8988T (cell line): ENCODE data around the gene PLA2G6.
"Not testable (repeated sequence)": the region's sequence is repeated elsewhere in the genome, so short reads cannot be mapped to it uniquely, and the experiment has no call there.

Source experiments
- DNase-seq: peaks from one replicate; pipeline ENCODE4 v3.0.0; 2011

Gene PLA2G6

GRCh38 chr22:38126928-38127668, 54.5 kb downstream of the PLA2G6 start:
- no peak for DNase-seq

DNA sequence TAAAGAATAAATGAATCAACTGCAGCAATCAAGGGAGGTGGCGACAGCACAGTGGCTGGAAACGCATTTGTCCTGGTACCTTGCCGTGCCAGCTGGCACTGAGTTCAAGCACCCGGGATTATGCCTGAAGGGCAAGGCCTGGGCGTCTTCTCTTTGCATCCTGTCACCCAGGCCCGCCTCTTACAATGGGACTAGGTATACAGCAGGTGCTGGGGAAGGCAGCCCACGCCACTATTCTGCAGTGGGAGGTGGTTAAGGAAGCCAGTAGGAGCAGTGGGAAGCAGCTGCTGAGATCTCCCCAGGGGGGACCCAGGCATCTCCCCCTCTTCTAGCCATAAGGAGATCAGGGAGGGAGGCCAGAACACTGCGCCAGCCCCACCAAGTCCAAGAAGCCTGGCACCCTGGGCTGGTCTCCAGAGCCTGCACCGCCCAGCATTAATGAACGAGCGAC, 55.9 kb downstream of the PLA2G6 start:
- no peak for DNase-seq

DNA sequence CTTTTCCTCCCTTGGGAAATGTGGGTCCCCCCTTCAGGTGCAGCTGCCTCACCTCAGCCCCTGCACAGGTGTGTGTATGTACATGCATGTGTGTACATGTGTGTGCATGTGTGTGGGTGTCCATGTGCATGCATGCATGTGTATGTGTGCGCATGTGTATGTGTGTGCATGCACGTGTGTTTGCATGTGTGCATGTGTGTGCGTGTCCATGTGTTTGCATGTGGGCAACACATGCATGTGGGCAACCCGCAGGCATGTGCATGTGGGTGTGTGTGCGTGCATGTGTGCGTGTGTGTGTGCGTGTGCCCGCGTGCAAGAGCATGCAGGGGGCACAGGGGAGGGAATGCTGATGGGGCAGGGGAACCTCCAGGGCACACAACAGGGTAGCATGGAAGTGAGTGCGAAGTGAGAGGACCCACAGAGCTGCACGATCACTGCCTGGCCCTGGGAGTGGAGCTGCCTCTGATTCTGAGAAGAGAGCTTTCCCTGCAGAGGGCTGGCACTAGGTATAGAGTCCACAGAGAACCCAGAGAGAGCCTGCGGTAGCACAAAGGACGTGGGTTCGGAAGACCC, 56.5 kb downstream of the PLA2G6 start:
- DNase-seq = no peak

DNA sequence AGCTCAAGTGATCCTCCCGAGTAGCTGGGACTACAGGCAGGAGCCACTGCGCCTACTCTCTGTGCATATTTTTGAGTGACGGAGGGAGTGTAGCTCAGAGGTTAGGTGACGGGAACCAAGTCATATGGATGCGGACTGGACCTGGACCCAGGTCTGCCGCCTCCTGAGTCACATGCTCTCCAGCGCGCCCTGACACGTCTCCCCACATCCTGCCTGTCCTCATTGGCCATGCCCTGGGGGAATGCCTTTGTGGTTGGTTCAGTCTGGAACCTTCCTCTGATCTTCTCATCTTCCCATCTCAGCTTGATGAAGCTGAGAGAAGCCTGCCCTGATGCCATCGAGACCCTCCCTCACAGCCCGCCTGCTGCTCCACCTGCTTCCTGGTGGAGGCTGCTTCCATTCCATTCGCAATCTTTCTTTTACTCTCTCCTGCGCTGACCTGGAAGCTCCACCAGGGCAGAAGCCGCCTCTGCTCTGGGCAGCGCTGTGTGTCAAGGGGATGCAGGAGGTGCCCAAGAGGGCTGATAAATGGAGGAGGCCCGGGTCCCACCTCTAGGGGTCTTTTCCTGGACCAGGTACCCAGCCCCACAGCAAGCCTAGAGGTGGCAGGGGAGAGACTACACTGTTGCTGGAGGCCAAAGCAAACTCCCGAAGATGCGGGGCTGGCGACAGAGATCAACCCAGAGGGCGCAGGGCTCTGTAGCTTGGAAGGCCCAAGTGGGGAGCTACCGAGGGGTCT, 57.2 kb downstream of the PLA2G6 start:
- no peak for DNase-seq

GRCh38 chr22:38122616-38123015, 59.0 kb downstream of the PLA2G6 start:
- DNase-seq = no peak

- no peak for DNase-seq
Measured at GRCh38 chr22:38120359-38121110, 61.1 kb downstream of the PLA2G6 start.

DNA sequence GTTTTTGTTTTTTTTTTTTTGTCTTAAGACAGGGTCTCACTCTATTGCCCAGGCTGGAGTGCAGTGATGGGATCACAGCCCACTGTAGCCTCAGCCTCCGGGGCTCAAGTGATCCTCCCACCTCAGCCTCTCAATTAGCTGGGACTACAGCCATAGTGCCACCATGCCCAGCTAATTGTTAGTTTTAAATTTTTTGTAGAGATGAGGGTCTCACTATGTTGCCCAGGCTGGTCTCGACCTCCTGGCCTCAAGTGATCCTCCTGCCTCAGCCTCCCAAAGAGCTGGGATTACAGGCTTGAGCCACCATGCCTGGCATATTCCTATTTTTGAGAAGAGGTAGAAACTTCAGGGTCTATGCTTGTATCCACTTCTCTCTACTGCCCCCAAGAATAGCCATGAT, 62.9 kb downstream of the PLA2G6 start:
- DNase-seq = not testable (repeated sequence)

- DNase-seq = no peak
Measured at GRCh38 chr22:38118182-38118581, 63.4 kb downstream of the PLA2G6 start.

DNA sequence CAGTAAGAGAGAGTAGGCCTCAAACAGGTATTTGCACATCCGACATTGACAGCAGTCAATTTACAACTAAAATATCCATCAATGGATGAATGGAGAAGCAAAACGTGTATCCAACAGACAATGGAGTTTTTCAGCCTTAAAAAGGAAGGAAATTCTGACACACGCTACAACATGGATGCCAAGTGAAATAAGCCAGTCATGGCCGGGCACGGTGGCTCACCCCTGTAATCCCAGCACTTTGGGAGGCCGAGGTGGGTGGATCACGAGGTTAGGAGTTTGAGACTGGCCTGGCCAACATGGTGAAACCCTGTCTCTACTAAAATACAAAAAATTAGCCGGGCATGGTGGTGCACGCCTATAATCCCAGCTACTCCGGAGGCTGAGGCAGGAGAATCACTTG, 64.1 kb downstream of the PLA2G6 start:
- not testable (repeated sequence) for DNase-seq

- DNase-seq = no peak
Measured at GRCh38 chr22:38115423-38116205, 66.0 kb downstream of the PLA2G6 start.

DNA sequence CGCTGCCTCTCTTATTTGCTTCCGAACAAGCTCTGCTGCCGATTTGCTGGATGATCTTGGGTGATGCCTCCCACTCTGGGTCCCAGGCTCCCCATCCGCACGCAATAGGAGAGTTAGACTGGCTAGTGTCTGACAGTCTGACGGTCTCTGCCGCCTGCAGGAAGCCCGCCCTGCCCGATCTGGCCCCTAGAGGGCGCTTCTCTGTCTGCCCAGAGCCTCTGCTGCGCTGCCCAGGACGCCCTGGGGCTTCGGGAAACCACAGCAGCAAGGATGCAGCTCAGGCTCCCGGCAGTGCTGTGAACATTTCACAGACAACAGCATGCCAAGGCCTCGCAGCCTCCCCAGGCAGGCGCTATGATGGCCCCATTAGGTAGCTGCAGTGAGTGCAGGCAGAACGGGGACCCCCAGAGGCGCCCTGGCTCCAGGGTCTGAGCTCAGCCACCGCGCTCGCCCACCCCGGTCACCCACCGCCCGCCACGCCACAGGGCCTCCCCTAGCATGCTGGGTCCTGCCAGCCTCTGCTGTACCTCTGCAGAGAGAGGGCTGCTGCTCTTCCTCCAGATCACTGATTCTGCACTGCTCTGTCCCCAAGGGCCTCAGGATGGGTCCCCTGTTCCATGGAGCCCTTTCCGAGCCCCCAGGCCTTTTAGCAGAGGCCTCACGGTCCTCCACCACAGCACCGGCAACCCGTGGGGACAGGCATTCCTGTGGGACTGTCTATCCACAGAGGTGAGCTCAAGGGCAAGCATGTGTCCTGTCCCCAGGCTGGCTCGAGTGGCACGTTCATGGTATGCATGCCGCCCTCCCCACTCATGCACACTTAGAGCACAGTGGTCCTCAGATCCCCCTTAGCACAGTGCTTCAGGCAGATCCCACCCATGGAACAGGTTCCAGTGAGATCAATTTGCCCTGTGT, 66.9 kb downstream of the PLA2G6 start:
- DNase-seq = peak; percentile 97

GRCh38 chr22:38112381-38112780, 69.2 kb downstream of the PLA2G6 start:
- no peak for DNase-seq

DNA sequence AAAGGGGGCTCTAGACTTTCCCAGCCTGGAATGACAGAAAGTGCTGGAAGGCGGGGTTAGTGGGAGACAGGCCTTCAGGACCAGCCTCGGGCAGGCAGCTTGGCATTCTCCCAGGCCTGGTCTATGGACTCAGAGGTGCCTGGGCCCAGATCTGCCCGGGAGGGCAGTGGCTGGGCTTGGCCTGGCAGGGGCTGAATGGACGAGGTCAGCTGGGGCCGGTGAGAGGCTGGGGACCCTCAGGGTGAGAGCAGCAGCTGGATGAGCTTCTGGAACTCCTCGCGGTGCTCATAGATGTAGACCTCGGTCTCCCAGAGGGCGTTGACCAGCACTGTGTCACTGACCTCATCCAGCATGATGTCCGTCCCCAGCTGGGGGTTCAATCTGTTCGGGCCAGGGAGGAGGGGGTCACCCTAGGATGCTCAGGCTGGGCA, 69.7 kb downstream of the PLA2G6 start:
- DNase-seq = no peak

- DNase-seq = no peak
Measured at GRCh38 chr22:38110863-38111852, 70.5 kb downstream of the PLA2G6 start.

- no peak for DNase-seq
Measured at GRCh38 chr22:38110008-38110862, 71.4 kb downstream of the PLA2G6 start, which contains the start of gene BAIAP2L2. BAIAP2L2 (minus strand) TSS chr22:38110684; CDS start chr22:38110525, 159 bp downstream.

DNA sequence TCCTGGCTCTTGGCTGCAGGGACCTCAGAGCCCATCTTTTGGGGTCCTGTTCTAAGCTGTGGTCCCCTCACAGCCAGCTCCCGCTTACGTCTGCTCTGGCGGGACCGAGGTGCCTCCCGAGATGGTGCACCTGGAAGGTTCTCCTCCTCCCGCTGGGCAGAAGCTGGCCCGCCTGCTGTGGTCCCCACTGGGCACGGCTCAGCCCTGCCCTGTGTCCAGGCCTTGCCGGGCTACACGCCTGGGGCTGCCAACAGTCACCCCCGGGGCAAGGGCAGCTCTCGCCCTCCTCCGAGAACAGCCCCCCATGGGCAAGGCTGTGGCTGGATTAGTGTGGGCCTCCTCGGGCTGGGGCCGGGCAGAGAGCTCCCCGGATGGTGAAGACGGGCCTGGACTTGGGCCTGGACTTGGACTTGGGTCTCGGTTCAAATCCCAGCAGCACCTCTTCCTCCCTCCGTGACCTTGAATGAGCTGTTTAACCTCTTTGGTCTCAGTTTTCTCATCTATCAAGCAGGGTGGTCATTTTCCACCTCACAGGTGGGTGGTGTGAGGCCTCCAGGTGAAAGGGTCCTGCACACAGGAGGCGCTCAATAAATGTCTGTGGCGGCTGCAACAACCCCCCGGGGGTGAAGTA, 72.1 kb downstream of the PLA2G6 start:
- DNase-seq = no peak

DNA sequence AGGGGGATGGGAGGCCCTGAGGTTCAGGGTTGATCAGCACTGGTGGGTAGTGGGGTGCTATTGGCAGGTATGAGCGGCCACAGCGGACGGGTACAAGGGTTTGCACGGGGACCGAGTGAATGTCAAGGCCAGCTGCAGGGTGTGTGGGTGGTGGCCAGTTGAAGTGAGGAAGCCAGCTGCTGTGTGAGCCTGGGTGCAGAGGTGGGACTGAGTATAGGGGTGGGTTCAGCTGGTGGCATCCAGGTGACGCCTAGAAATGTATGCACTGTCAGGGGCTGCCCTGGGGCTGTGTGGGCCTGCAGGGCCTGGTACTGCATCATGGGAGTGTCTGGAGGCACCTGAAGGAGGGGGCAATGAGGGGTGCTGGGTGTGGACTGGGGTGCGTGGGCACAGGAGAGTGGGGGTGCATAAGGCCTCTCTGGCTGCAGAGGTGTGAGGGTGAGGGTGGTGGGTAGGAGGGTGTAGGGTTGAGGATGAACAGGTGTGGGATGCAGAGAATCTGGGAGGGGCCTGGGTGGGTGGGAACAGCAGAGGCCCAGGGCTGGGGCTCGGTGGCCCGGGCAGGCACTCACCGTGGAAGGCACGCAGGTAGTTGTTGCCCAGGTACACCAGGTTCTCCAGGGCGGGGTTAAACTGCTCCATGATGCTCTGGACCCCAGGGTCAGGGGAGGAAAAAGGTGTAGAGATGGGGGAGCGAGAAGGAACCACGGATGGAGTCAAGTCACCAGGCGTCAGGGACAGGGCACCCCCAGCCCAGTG, 72.9 kb downstream of the PLA2G6 start:
- DNase-seq = no peak
